Renal pelvis (tissue), 12 donors: ENCODE data around the gene SGSH. TPM values are rescaled to one million over a fixed set of nuclear protein-coding genes. Genes with fewer than 3 reads are reported as not detected.
"Not testable (repeated sequence)": the region's sequence is repeated elsewhere in the genome, so short reads cannot be mapped to it uniquely, and the experiment has no call there.

Experiments
- DNase-seq: peaks from one replicate; pipeline ENCODE4 v3.0.0-alpha.2; 2013
- long read RNA-seq, 16 experiments: transcript quantifications; one replicate each; lab custom pipeline, GENCODE V29; 2026
- polyA plus RNA-seq, 3 donors: library from polyadenylated mRNA; unstranded; fragments of 120-200 nt; gene quantifications; one replicate each; pipeline ENCODE4 v1.2.1, GENCODE V29; 2013; ENCODE audit not compliant: insufficient read length in 3 of 3

Gene SGSH
- 10 to 100 TPM; 35.8 to 52.6 (median 47.8) TPM for polyA plus RNA-seq
- long read RNA-seq, donor 1, partial matches to known transcripts = 30 of 40 reads
- long read RNA-seq, donor 1, other reads (novel, unspliced or antisense) = 5 of 40 reads
- long read RNA-seq, donor 2, full-length matches to known transcripts = 6 of 34 reads
- long read RNA-seq, donor 2, partial matches to known transcripts = 28 of 34 reads
- long read RNA-seq, donor 2, other reads (novel, unspliced or antisense) = 0 of 34 reads
- long read RNA-seq, donor 3, transcript SGSH-201 (8 exons, 2,784 nt) = major isoform, 5 of 6 reads
- long read RNA-seq, donor 3, partial matches to known transcripts = 0 of 6 reads
- long read RNA-seq, donor 3, other reads (novel, unspliced or antisense) = 0 of 6 reads
- long read RNA-seq, donor 4, full-length matches to known transcripts = 10 of 10 reads
- long read RNA-seq, donor 4, partial matches to known transcripts = 0 of 10 reads
- long read RNA-seq, donor 4, other reads (novel, unspliced or antisense) = 0 of 10 reads
- long read RNA-seq, donor 5, partial matches to known transcripts = 0 of 5 reads
- long read RNA-seq, donor 5, other reads (novel, unspliced or antisense) = 0 of 5 reads
- long read RNA-seq, donor 6, transcript SGSH-201 (8 exons, 2,784 nt) = major isoform, 12 of 16 reads
- long read RNA-seq, donor 6, partial matches to known transcripts = 0 of 16 reads
- long read RNA-seq, donor 6, other reads (novel, unspliced or antisense) = 0 of 16 reads
- long read RNA-seq, donor 7, transcript SGSH-201 (8 exons, 2,784 nt) = major isoform, 6 of 7 reads
- long read RNA-seq, donor 7, partial matches to known transcripts = 0 of 7 reads
- long read RNA-seq, donor 7, other reads (novel, unspliced or antisense) = 0 of 7 reads
- long read RNA-seq, donor 8, partial matches to known transcripts = 0 of 4 reads
- long read RNA-seq, donor 8, other reads (novel, unspliced or antisense) = 0 of 4 reads
- long read RNA-seq, donor 9, transcript SGSH-201 (8 exons, 2,784 nt) = major isoform, 10 of 19 reads
- long read RNA-seq, donor 9, partial matches to known transcripts = 7 of 19 reads
- long read RNA-seq, donor 9, other reads (novel, unspliced or antisense) = 0 of 19 reads
- long read RNA-seq, donor 10, full-length matches to known transcripts = 6 of 37 reads
- long read RNA-seq, donor 10, partial matches to known transcripts = 31 of 37 reads
- long read RNA-seq, donor 10, other reads (novel, unspliced or antisense) = 0 of 37 reads
- long read RNA-seq, donor 11, partial matches to known transcripts = 0 of 7 reads
- long read RNA-seq, donor 11, other reads (novel, unspliced or antisense) = 0 of 7 reads
- long read RNA-seq, donor 12, full-length matches to known transcripts = 12 of 18 reads
- long read RNA-seq, donor 12, partial matches to known transcripts = 6 of 18 reads
- long read RNA-seq, donor 12, other reads (novel, unspliced or antisense) = 0 of 18 reads
- long read RNA-seq, donor 13, full-length matches to known transcripts = 8 of 8 reads
- long read RNA-seq, donor 13, partial matches to known transcripts = 0 of 8 reads
- long read RNA-seq, donor 13, other reads (novel, unspliced or antisense) = 0 of 8 reads
- long read RNA-seq, donor 14 = 0 reads
- long read RNA-seq, donor 15 = 0 reads
- long read RNA-seq, donor 16, full-length matches to known transcripts = 13 of 13 reads
- long read RNA-seq, donor 16, partial matches to known transcripts = 0 of 13 reads
- long read RNA-seq, donor 16, other reads (novel, unspliced or antisense) = 0 of 13 reads

GRCh38 chr17:80220054-80220735 is at the start of gene SGSH, which contains the start of gene SLC26A11:
SGSH (minus strand) TSS chr17:80220333; CDS start chr17:80220313, 20 bp downstream.
SLC26A11 (plus strand) TSS chr17:80220427; CDS start chr17:80221561, 1,134 bp downstream.
- peak; percentile 74 for DNase-seq

- DNase-seq = no peak
These were observed 49.3 kb upstream of the SGSH start for GRCh38 chr17:80269405-80269807.

- no peak for DNase-seq
These were observed 48.3 kb upstream of the SGSH start for GRCh38 chr17:80268427-80268826.

GRCh38 chr17:80267391-80267790 is 47.3 kb upstream of the SGSH start:
- DNase-seq = no peak

GRCh38 chr17:80265205-80266068 is 45.3 kb upstream of the SGSH start:
- no peak for DNase-seq

- no peak for DNase-seq
These were observed 44.3 kb upstream of the SGSH start for GRCh38 chr17:80264205-80265075.

- peak; percentile 93 for DNase-seq
These were observed 43.4 kb upstream of the SGSH start for GRCh38 chr17:80263253-80264204.

- no peak for DNase-seq
These were observed 42.7 kb upstream of the SGSH start for GRCh38 chr17:80262775-80263244.

- no peak for DNase-seq
These were observed 42.2 kb upstream of the SGSH start for GRCh38 chr17:80262291-80262690.

GRCh38 chr17:80261895-80262279 is 41.8 kb upstream of the SGSH start:
- no peak for DNase-seq

GRCh38 chr17:80261159-80261894 is 41.2 kb upstream of the SGSH start:
- DNase-seq = no peak

- no peak for DNase-seq
These were observed 40.6 kb upstream of the SGSH start, which contains the start of gene RNF213 for GRCh38 chr17:80260791-80261158. RNF213 (plus strand) TSS chr17:80260852; CDS start chr17:80263682, 2,830 bp downstream.

GRCh38 chr17:80260069-80260535 is 40.0 kb upstream of the SGSH start:
- peak; percentile 73 for DNase-seq

GRCh38 chr17:80259457-80260068 is 39.4 kb upstream of the SGSH start:
- DNase-seq = no peak

- DNase-seq = not testable (repeated sequence)
These were observed 38.2 kb upstream of the SGSH start for GRCh38 chr17:80258296-80258695.
